KMS-11 (cell line): Measurements from ENCODE around the gene PCSK7.
"Not testable (repeated sequence)": the region's sequence is repeated elsewhere in the genome, so short reads cannot be mapped to it uniquely, and the experiment has no call there.

Source experiments
- H2AFZ ChIP-seq: fragments of 200-600 bp; sonication (generic); 2 replicates; pipeline ENCODE4 v1.6.1; 2016; ENCODE audit warnings: antibody characterized with exemption, mixed run types, low read depth
- H3K27ac ChIP-seq: fragments of 200-600 bp; sonication (generic); 2 replicates; pipeline ENCODE4 v1.6.1; 2016; ENCODE audit warnings: mild to moderate bottlenecking, mixed run types
- H3K27me3 ChIP-seq: fragments of 200-600 bp; sonication (generic); 2 replicates; pipeline ENCODE4 v1.6.1; 2017; ENCODE audit warnings: mild to moderate bottlenecking, low read depth, mixed run types, moderate library complexity; ENCODE audit not compliant: insufficient read depth
- H3K36me3 ChIP-seq: fragments of 200-600 bp; sonication (generic); 2 replicates; pipeline ENCODE4 v1.6.1; 2017; ENCODE audit warnings: mild to moderate bottlenecking, mixed run types; ENCODE audit not compliant: insufficient read depth
- H3K4me1 ChIP-seq: fragments of 200-600 bp; sonication (generic); 2 replicates; pipeline ENCODE4 v1.6.1; 2016; ENCODE audit warnings: mild to moderate bottlenecking, low read depth, mixed run types; ENCODE audit not compliant: poor library complexity, severe bottlenecking
- H3K4me2 ChIP-seq: fragments of 200-600 bp; sonication (generic); 2 replicates; pipeline ENCODE4 v1.7.0; 2016; ENCODE audit warnings: mild to moderate bottlenecking, mixed run types
- H3K4me3 ChIP-seq: fragments of 200-600 bp; sonication (generic); IDR thresholded peaks from 2 replicates; pipeline ENCODE4 v1.6.1; 2017; ENCODE audit warnings: low read depth, low read length, mixed read lengths; ENCODE audit not compliant: insufficient read depth
- H3K79me2 ChIP-seq: fragments of 200-600 bp; sonication (generic); 2 replicates; pipeline ENCODE4 v1.6.1; 2016; ENCODE audit warnings: low read depth, mixed run types; ENCODE audit not compliant: insufficient read depth
- H3K9ac ChIP-seq: fragments of 200-600 bp; sonication (generic); 2 replicates; pipeline ENCODE4 v1.6.1; 2016; ENCODE audit warnings: mild to moderate bottlenecking, mixed run types
- H4K20me1 ChIP-seq: fragments of 200-600 bp; sonication (generic); 2 replicates; pipeline ENCODE4 v1.6.1; 2016; ENCODE audit warnings: mild to moderate bottlenecking, mixed run types; ENCODE audit not compliant: insufficient read depth
- CTCF ChIP-seq: fragments of 200-600 bp; sonication (generic); conservative IDR thresholded peaks from 2 replicates; pipeline ENCODE4 v1.6.1; 2017; ENCODE audit warnings: low read depth, mild to moderate bottlenecking, antibody characterized with exemption, low read length, moderate library complexity, mixed read lengths

PCSK7 gene

DNA sequence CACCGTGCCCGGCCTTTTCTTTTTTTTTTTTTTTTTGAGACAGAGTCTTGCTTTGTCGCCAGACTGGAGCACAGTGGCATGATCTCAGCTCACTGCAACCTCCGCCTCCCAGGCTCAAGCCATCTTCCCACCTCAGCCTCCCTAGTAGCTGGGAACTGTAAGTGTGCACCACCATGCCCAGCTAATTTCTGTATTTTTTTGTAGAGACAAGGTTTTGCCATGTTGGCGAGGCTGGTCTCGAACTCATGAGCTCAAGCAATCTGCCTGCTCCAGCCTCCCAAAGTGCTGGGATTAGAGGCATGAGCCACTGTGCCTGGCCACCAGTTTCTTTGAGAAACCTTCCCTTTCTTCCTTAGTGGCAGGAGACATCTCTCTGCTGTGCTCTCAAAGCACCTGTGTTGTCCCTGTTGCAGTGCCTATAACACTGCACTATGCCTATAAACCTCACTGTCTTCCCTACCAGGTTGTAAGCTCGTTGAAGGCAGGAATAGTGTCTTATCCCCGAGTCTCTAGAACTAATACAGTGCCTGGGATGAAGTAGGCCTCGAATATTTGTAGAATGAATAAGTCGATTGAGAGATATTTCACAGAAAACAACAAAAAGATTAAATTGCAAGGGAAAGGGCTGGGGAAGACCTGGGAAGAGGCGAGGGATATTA is 19.0 kb downstream of the PCSK7 start:
- no peaks in the 10 kb centered on the region for H3K36me3 ChIP-seq
- H3K27ac ChIP-seq = no peak overlapping the region
- H2AFZ ChIP-seq = no peak overlapping the region

GRCh38 chr11:117210620-117211019 is 21.3 kb downstream of the PCSK7 start:
- TF ChIP-seq CTCF = no peak
- no peaks in the 10 kb centered on the region for H3K4me1 ChIP-seq
- no peak overlapping the region for H2AFZ ChIP-seq
- H4K20me1 ChIP-seq = no peaks in the 10 kb centered on the region
- no peaks in the 10 kb centered on the region for H3K36me3 ChIP-seq
- no peak overlapping the region for H3K9ac ChIP-seq
- no peak overlapping the region for H3K4me2 ChIP-seq
- H3K4me3 ChIP-seq = no peak overlapping the region
- H3K27me3 ChIP-seq = no peaks in the 10 kb centered on the region
- no peaks in the 10 kb centered on the region for H3K79me2 ChIP-seq
- no peak overlapping the region for H3K27ac ChIP-seq

More for the DNA sequence above, 19.0 kb downstream of the PCSK7 start:
- Histone ChIP-seq H3K4me3 (no peak overlapping the region), H3K9ac (no peak overlapping the region), H3K4me2 (no peak overlapping the region), H3K79me2 (no peaks in the 10 kb centered on the region), H4K20me1 (no peaks in the 10 kb centered on the region), H3K4me1 (no peaks in the 10 kb centered on the region), H3K27me3 (no peaks in the 10 kb centered on the region)
- no peak for TF ChIP-seq CTCF

GRCh38 chr11:117209351-117210125 is 22.3 kb downstream of the PCSK7 start:
- not testable (repeated sequence) for H3K9ac ChIP-seq, H3K79me2 ChIP-seq, H3K4me1 ChIP-seq, H3K4me3 ChIP-seq, H3K36me3 ChIP-seq, H3K27ac ChIP-seq, H3K27me3 ChIP-seq, H3K4me2 ChIP-seq, H4K20me1 ChIP-seq, H2AFZ ChIP-seq

- H3K27me3 ChIP-seq = not testable (repeated sequence)
These were observed 23.2 kb downstream of the PCSK7 start for GRCh38 chr11:117208710-117209109.

GRCh38 chr11:117207481-117207880 is 24.4 kb downstream of the PCSK7 start:
- not testable (repeated sequence) for H3K9ac ChIP-seq, H3K27me3 ChIP-seq, H2AFZ ChIP-seq, H3K79me2 ChIP-seq, H3K27ac ChIP-seq, H4K20me1 ChIP-seq, H3K4me3 ChIP-seq, H3K4me2 ChIP-seq, H3K4me1 ChIP-seq, H3K36me3 ChIP-seq

More at GRCh38 chr11:117208710-117209109, 23.2 kb downstream of the PCSK7 start:
- H2AFZ ChIP-seq, H4K20me1 ChIP-seq, H3K4me2 ChIP-seq, H3K79me2 ChIP-seq, H3K27ac ChIP-seq, H3K4me3 ChIP-seq, H3K9ac ChIP-seq, H3K36me3 ChIP-seq, H3K4me1 ChIP-seq: not testable (repeated sequence)

- H2AFZ ChIP-seq, H3K4me3 ChIP-seq, H3K79me2 ChIP-seq, H3K4me2 ChIP-seq, H3K27me3 ChIP-seq, H3K27ac ChIP-seq, H4K20me1 ChIP-seq, H3K9ac ChIP-seq, H3K36me3 ChIP-seq, H3K4me1 ChIP-seq: not testable (repeated sequence)
These were observed 25.0 kb downstream of the PCSK7 start for GRCh38 chr11:117206859-117207258.

DNA sequence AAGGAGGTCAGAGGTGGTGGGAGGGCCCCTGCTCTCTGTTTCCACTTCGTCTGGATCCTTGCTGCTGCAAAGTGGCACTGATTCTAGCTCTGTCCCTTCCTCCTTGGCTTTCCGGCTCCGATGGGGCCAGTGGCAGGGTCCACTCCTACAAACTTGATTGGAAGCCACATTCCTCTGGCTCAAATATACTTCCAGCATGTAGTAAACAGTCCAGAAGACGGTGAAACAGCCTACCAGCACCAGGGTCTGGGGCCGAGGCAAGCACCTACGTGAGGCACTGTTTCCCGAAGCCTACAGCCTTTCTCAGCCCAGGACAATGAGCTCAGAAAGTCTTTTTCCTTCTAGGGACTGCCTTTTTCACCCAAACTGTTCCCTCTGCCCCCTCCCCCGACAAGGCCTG is 25.8 kb downstream of the PCSK7 start:
- H3K4me3 ChIP-seq, H4K20me1 ChIP-seq, H2AFZ ChIP-seq, H3K9ac ChIP-seq, H3K4me1 ChIP-seq, H3K36me3 ChIP-seq, H3K27ac ChIP-seq, H3K27me3 ChIP-seq, H3K79me2 ChIP-seq, H3K4me2 ChIP-seq: not testable (repeated sequence)
